ENCODE data around the gene BRD9. TPM values are rescaled to one million over a fixed set of nuclear protein-coding genes. Genes with fewer than 3 reads are reported as not detected.

The BRD9 gene
- total RNA-seq, 1 donor from 2014 or later = 43.7 TPM

DNA sequence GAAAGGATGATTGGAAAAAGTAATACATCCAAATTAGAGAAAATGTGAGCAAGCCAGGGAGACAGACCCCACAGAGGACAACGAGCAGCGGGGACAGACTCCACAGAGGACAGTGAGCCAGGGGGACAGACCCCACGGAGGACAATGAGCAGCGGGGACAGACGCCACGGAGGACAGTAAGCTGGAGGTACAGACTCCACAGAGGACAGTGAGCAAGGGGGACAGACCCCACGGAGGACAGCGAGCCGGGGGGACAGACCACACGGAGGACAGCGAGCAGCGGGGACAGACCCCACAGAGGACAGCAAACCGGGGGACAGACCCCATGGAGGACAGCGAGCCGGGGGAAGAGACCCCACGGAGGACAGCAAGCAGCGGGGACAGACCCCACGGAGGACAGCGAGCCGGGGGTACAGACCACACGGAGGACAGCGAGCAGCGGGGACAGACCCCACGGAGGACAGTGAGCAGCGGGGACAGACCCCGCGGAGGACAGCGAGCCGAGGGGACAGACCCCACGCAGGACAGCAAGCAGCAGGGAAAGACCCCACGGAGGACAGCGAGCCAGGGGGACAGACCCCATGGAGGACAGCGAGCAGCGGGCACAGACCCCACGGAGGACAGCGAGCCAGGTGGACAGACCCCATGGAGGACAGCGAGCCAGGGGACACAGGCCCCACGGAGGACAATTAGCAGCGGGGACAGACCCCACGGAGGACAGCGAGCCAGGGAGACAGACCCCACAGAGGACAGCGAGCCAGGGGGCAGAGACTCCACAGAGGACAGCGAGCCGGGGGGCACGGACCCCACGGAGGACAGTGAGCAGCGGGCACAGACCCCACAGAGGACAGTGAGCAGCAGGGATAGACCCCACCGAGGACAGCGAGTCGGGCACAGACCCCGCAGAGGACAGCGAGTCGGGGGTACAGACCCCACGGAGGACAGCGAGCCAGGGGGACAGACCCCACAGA is 39.9 kb downstream of the BRD9 start:
- Mint-ChIP-seq H3K36me3 (ENCODE audit: low read depth, unreplicated experiment) (no peaks in the 10 kb centered on the region), H3K4me1 (ENCODE audit: low read depth, unreplicated experiment) (no peaks in the 10 kb centered on the region), H3K9me3 (ENCODE audit: unreplicated experiment) (no peaks in the 10 kb centered on the region), H3K4me3 (ENCODE audit: unreplicated experiment) (no peak overlapping the region), H3K27me3 (ENCODE audit: low read depth, unreplicated experiment) (peaks cover 16% of the 10 kb centered on the region), H3K27ac (ENCODE audit: unreplicated experiment) (no peak overlapping the region)
- Histone ChIP-seq H4K20me1 (ENCODE audit: insufficient read depth, low read length) (peaks cover 11% of the 10 kb centered on the region), H2AFZ (ENCODE audit: low read depth, low read length) (no peak overlapping the region), H3K4me1 (ENCODE audit: insufficient read depth, low read length) (no peaks in the 10 kb centered on the region), H3K79me2 (ENCODE audit: insufficient read depth, low read length) (no peaks in the 10 kb centered on the region), H3K4me3 (ENCODE audit: insufficient read depth, low read depth, low read length) (no peak overlapping the region), H3K27ac (ENCODE audit: low read depth, low read length) (no peak overlapping the region), H3K4me2 (ENCODE audit: low read length) (no peak overlapping the region), H3K36me3 (ENCODE audit: insufficient read depth, low read length) (no peaks in the 10 kb centered on the region), H3K9me3 (ENCODE audit: insufficient read depth, low read depth, low read length) (no peaks in the 10 kb centered on the region), H3K27me3 (ENCODE audit: insufficient read depth, low read length) (peaks cover 10% of the 10 kb centered on the region), H3K9ac (ENCODE audit: low read length) (no peak overlapping the region)
- FAIRE-seq (no peak), DNase-seq (ENCODE audit: low read depth) (no peak)
- TF ChIP-seq, protein P1, sequence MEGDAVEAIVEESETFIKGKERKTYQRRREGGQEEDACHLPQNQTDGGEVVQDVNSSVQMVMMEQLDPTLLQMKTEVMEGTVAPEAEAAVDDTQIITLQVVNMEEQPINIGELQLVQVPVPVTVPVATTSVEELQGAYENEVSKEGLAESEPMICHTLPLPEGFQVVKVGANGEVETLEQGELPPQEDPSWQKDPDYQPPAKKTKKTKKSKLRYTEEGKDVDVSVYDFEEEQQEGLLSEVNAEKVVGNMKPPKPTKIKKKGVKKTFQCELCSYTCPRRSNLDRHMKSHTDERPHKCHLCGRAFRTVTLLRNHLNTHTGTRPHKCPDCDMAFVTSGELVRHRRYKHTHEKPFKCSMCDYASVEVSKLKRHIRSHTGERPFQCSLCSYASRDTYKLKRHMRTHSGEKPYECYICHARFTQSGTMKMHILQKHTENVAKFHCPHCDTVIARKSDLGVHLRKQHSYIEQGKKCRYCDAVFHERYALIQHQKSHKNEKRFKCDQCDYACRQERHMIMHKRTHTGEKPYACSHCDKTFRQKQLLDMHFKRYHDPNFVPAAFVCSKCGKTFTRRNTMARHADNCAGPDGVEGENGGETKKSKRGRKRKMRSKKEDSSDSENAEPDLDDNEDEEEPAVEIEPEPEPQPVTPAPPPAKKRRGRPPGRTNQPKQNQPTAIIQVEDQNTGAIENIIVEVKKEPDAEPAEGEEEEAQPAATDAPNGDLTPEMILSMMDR (IDR thresholded peaks at IDR 0.05; ENCODE audit: insufficient read depth, low read depth, low read length) = no peak
- no peak for TF ChIP-seq EZH2 (IDR thresholded peaks at IDR 0.05; ENCODE audit: insufficient read depth, low read length)

DNA sequence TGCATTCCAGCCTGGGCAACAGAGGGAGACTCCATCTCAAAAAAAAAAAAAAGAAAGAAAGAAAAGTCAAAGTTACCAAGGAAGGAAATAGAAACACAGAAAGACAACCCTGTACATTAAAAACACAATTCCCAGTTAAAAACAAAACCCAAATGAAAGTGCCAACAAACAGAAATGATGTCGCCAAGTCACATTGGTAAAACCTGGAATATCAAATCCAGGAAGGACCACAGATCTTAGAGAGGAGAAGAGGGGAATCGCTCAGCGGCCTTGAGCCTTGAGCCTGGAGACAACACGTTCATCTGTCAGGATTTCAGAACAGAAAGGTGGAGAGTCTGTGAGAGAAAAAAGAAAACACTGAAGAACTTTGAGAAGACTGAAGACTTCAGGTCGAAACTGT is 40.6 kb downstream of the BRD9 start:
- no peaks in the 10 kb centered on the region for H3K9me3 ChIP-seq (ENCODE audit: insufficient read depth, low read depth, low read length)
- H2AFZ ChIP-seq (ENCODE audit: low read depth, low read length) = no peak overlapping the region
- H3K4me2 ChIP-seq (ENCODE audit: low read length) = no peak overlapping the region
- Mint-ChIP-seq H3K4me3 (ENCODE audit: unreplicated experiment) (no peak overlapping the region), H3K9me3 (ENCODE audit: unreplicated experiment) (no peaks in the 10 kb centered on the region), H3K4me1 (ENCODE audit: low read depth, unreplicated experiment) (no peaks in the 10 kb centered on the region), H3K27ac (ENCODE audit: unreplicated experiment) (no peak overlapping the region), H3K27me3 (ENCODE audit: low read depth, unreplicated experiment) (peaks cover 16% of the 10 kb centered on the region), H3K36me3 (ENCODE audit: low read depth, unreplicated experiment) (no peaks in the 10 kb centered on the region)
- no peaks in the 10 kb centered on the region for H3K4me1 ChIP-seq (ENCODE audit: insufficient read depth, low read length)
- no peak for TF ChIP-seq EZH2 (IDR thresholded peaks at IDR 0.05; ENCODE audit: insufficient read depth, low read length)
- TF ChIP-seq, protein P1 (IDR thresholded peaks at IDR 0.05; ENCODE audit: insufficient read depth, low read depth, low read length) = no peak
- H3K4me3 ChIP-seq (ENCODE audit: insufficient read depth, low read depth, low read length) = no peak overlapping the region
- no peaks in the 10 kb centered on the region for H3K36me3 ChIP-seq (ENCODE audit: insufficient read depth, low read length)
- H3K27me3 ChIP-seq (ENCODE audit: insufficient read depth, low read length) = peaks cover 10% of the 10 kb centered on the region
- no peak overlapping the region for H3K9ac ChIP-seq (ENCODE audit: low read length)
- H4K20me1 ChIP-seq (ENCODE audit: insufficient read depth, low read length) = peaks cover 11% of the 10 kb centered on the region
- no peak for DNase-seq (ENCODE audit: low read depth)
- FAIRE-seq = no peak
- H3K27ac ChIP-seq (ENCODE audit: low read depth, low read length) = no peak overlapping the region
- H3K79me2 ChIP-seq (ENCODE audit: insufficient read depth, low read length) = no peaks in the 10 kb centered on the region

DNA sequence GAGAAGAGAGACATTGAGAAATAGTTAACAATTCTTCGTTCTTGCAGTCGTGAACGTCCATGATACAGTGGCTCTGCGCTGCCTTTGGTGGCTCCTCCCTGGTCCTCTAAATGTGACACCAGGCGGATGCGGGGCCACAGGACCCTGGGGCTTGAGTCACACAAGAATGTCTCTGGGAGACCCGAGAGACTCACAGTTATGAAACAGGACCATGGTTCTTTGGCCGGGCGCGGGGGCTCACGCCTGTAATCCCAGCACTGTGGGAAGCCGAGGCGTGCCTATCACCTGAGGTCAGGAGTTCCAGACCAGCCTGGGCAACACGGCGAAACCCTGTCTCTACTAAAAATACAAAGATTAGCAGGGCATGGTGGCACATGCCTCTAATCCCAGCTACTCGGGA is 41.0 kb downstream of the BRD9 start:
- no peaks in the 10 kb centered on the region for H3K9me3 Mint-ChIP-seq (ENCODE audit: unreplicated experiment)
- Histone ChIP-seq H3K4me2 (ENCODE audit: low read length) (no peak overlapping the region), H3K4me3 (ENCODE audit: insufficient read depth, low read depth, low read length) (no peak overlapping the region), H3K27me3 (ENCODE audit: insufficient read depth, low read length) (peaks cover 12% of the 10 kb centered on the region), H3K4me1 (ENCODE audit: insufficient read depth, low read length) (no peaks in the 10 kb centered on the region), H2AFZ (ENCODE audit: low read depth, low read length) (no peak overlapping the region), H3K79me2 (ENCODE audit: insufficient read depth, low read length) (no peaks in the 10 kb centered on the region), H3K9ac (ENCODE audit: low read length) (no peak overlapping the region), H4K20me1 (ENCODE audit: insufficient read depth, low read length) (peaks cover 6% of the 10 kb centered on the region), H3K27ac (ENCODE audit: low read depth, low read length) (no peak overlapping the region), H3K36me3 (ENCODE audit: insufficient read depth, low read length) (no peaks in the 10 kb centered on the region), H3K9me3 (ENCODE audit: insufficient read depth, low read depth, low read length) (no peaks in the 10 kb centered on the region)
- FAIRE-seq = no peak
- TF ChIP-seq, protein P1 (IDR thresholded peaks at IDR 0.05; ENCODE audit: insufficient read depth, low read depth, low read length) = no peak
- no peak for TF ChIP-seq EZH2 (IDR thresholded peaks at IDR 0.05; ENCODE audit: insufficient read depth, low read length)
- H3K27me3 Mint-ChIP-seq (ENCODE audit: low read depth, unreplicated experiment) = peaks cover 19% of the 10 kb centered on the region
- H3K4me1 Mint-ChIP-seq (ENCODE audit: low read depth, unreplicated experiment) = no peaks in the 10 kb centered on the region
- no peak overlapping the region for H3K4me3 Mint-ChIP-seq (ENCODE audit: unreplicated experiment)
- H3K36me3 Mint-ChIP-seq (ENCODE audit: low read depth, unreplicated experiment) = no peaks in the 10 kb centered on the region
- no peak for DNase-seq (ENCODE audit: low read depth)
- no peak overlapping the region for H3K27ac Mint-ChIP-seq (ENCODE audit: unreplicated experiment)

All from astrocyte (in vitro differentiated cells and primary cell).